ENCODE measurements around the gene DKC1. TPM values are rescaled to one million over a fixed set of nuclear protein-coding genes. Genes with fewer than 3 reads are reported as not detected.

The DKC1 gene
- total RNA-seq, 1 donor from 2014 or later, result 28.5 TPM

GRCh38 chrX:154791939-154792338 is 29.3 kb downstream of the DKC1 start:
- H3K4me3 Mint-ChIP-seq (ENCODE audit: unreplicated experiment), result no peak overlapping the region
- H3K27ac Mint-ChIP-seq (ENCODE audit: unreplicated experiment), result no peak overlapping the region
- TF ChIP-seq CTCF (IDR thresholded peaks at IDR 0.05; ENCODE audit: unreplicated experiment), result no peak
- DNase-seq (ENCODE audit: low spot score), result no peak
- no peaks in the 10 kb centered on the region for H3K9me3 Mint-ChIP-seq (ENCODE audit: unreplicated experiment)
- peaks cover 2% of the 10 kb centered on the region for H3K27me3 Mint-ChIP-seq (ENCODE audit: unreplicated experiment)
- peaks cover 1% of the 10 kb centered on the region for H3K4me1 Mint-ChIP-seq (ENCODE audit: unreplicated experiment)
- peaks cover 2% of the 10 kb centered on the region for H3K36me3 Mint-ChIP-seq (ENCODE audit: low read depth, unreplicated experiment)

GRCh38 chrX:154793084-154793795 is 30.6 kb downstream of the DKC1 start:
- Mint-ChIP-seq H3K9me3 (ENCODE audit: unreplicated experiment) (no peaks in the 10 kb centered on the region), H3K27me3 (ENCODE audit: unreplicated experiment) (no peaks in the 10 kb centered on the region), H3K4me3 (ENCODE audit: unreplicated experiment) (no peak overlapping the region), H3K4me1 (ENCODE audit: unreplicated experiment) (no peaks in the 10 kb centered on the region), H3K27ac (ENCODE audit: unreplicated experiment) (no peak overlapping the region), H3K36me3 (ENCODE audit: low read depth, unreplicated experiment) (no peaks in the 10 kb centered on the region)
- no peak for TF ChIP-seq CTCF (IDR thresholded peaks at IDR 0.05; ENCODE audit: unreplicated experiment)
- no peak for DNase-seq (ENCODE audit: low spot score)

GRCh38 chrX:154795016-154795415 is 32.4 kb downstream of the DKC1 start:
- Mint-ChIP-seq H3K4me1 (ENCODE audit: unreplicated experiment) (peaks cover 9% of the 10 kb centered on the region), H3K27me3 (ENCODE audit: unreplicated experiment) (no peaks in the 10 kb centered on the region), H3K4me3 (ENCODE audit: unreplicated experiment) (no peak overlapping the region), H3K27ac (ENCODE audit: unreplicated experiment) (no peak overlapping the region), H3K36me3 (ENCODE audit: low read depth, unreplicated experiment) (no peaks in the 10 kb centered on the region), H3K9me3 (ENCODE audit: unreplicated experiment) (no peaks in the 10 kb centered on the region)
- no peak for TF ChIP-seq CTCF (IDR thresholded peaks at IDR 0.05; ENCODE audit: unreplicated experiment)
- no peak for DNase-seq (ENCODE audit: low spot score)

- no peaks in the 10 kb centered on the region for H3K9me3 Mint-ChIP-seq (ENCODE audit: unreplicated experiment)
- no peaks in the 10 kb centered on the region for H3K27me3 Mint-ChIP-seq (ENCODE audit: unreplicated experiment)
Observed at GRCh38 chrX:154797006-154797405, 34.3 kb downstream of the DKC1 start.

More at GRCh38 chrX:154797006-154797405, 34.3 kb downstream of the DKC1 start:
- DNase-seq (ENCODE audit: low spot score), result no peak
- no peak for TF ChIP-seq CTCF (IDR thresholded peaks at IDR 0.05; ENCODE audit: unreplicated experiment)
- Mint-ChIP-seq H3K4me3 (ENCODE audit: unreplicated experiment) (no peak overlapping the region), H3K4me1 (ENCODE audit: unreplicated experiment) (peaks cover 22% of the 10 kb centered on the region), H3K36me3 (ENCODE audit: low read depth, unreplicated experiment) (no peaks in the 10 kb centered on the region), H3K27ac (ENCODE audit: unreplicated experiment) (no peak overlapping the region)
